HEK293T (cell line): ENCODE results near the gene GMCL2.

Source experiments
- CTCF ChIA-PET: fragments of 350-600 bp; formaldehyde crosslinking; extraction: SDS; loops from one replicate; lab custom pipeline; 2021; ENCODE audit warnings: antibody characterized with exemption, inconsistent platforms; lab: Yijun Ruan, JAX
- POLR2A ChIA-PET: fragments of 350-600 bp; formaldehyde crosslinking; extraction: SDS; loops from one replicate; lab custom pipeline; 2020; ENCODE audit warnings: antibody characterized with exemption, inconsistent platforms; lab: Yijun Ruan, JAX
- DNase-seq: peaks from one replicate; pipeline ENCODE4 v3.0.0; 2012; ENCODE audit warnings: mixed read lengths; ENCODE audit errors: extremely low spot score
- ARNT ChIP-seq: fragments of 450-650 bp; IDR thresholded peaks from 2 replicates; pipeline ENCODE4 v1.6.1; 2017; ENCODE audit warnings: mild to moderate bottlenecking
- BHLHE40 ChIP-seq: fragments of 450-650 bp; IDR thresholded peaks from 2 replicates; pipeline ENCODE4 v1.6.1; 2016; ENCODE audit warnings: mild to moderate bottlenecking, moderate library complexity, borderline replicate concordance
- CTBP1 ChIP-seq: fragments of 450-650 bp; IDR thresholded peaks from 2 replicates; pipeline ENCODE4 v1.6.1; 2016; ENCODE audit warnings: borderline replicate concordance
- ELF4 ChIP-seq: fragments of 450-650 bp; IDR thresholded peaks from 2 replicates; pipeline ENCODE4 v1.6.1; 2017; ENCODE audit warnings: antibody characterized with exemption
- FOXA1 ChIP-seq: fragments of 450-650 bp; IDR thresholded peaks from 2 replicates; pipeline ENCODE4 v1.6.1; 2016; ENCODE audit warnings: mild to moderate bottlenecking
- FOXK2 ChIP-seq: fragments of 450-650 bp; IDR thresholded peaks from 2 replicates; pipeline ENCODE4 v1.6.1; 2016; ENCODE audit warnings: mild to moderate bottlenecking
- FOXM1 ChIP-seq: fragments of 450-650 bp; IDR thresholded peaks from 2 replicates; pipeline ENCODE4 v1.6.1; 2017; ENCODE audit warnings: mild to moderate bottlenecking, borderline replicate concordance
- HDGF ChIP-seq: fragments of 450-650 bp; IDR thresholded peaks from 2 replicates; pipeline ENCODE4 v1.6.1; 2017; ENCODE audit warnings: antibody characterized with exemption, borderline replicate concordance
- L3MBTL2 ChIP-seq: fragments of 450-650 bp; conservative IDR thresholded peaks from 2 replicates; pipeline ENCODE4 v1.6.1; 2016; ENCODE audit warnings: mild to moderate bottlenecking
- LEF1 ChIP-seq: fragments of 450-650 bp; IDR thresholded peaks from 2 replicates; pipeline ENCODE4 v1.6.1; 2017; ENCODE audit warnings: mild to moderate bottlenecking, borderline replicate concordance
- NFRKB ChIP-seq: fragments of 450-650 bp; IDR thresholded peaks from 2 replicates; pipeline ENCODE4 v1.6.1; 2016; ENCODE audit warnings: mild to moderate bottlenecking, moderate library complexity
- SP1 ChIP-seq: fragments of 450-650 bp; IDR thresholded peaks from 2 replicates; pipeline ENCODE4 v1.6.1; 2017
- SUZ12 ChIP-seq: fragments of 450-650 bp; IDR thresholded peaks from 2 replicates; pipeline ENCODE4 v1.6.1; 2016; ENCODE audit warnings: mild to moderate bottlenecking
- TARDBP ChIP-seq: fragments of 450-650 bp; IDR thresholded peaks from 2 replicates; pipeline ENCODE4 v1.6.1; 2016
- ZNF384 ChIP-seq: fragments of 450-650 bp; IDR thresholded peaks from 2 replicates; pipeline ENCODE4 v1.6.1; 2016
- TF ChIP-seq, protein P1 (sequence below): fragments of 450-650 bp; IDR thresholded peaks from 2 replicates; pipeline ENCODE4 v1.6.1; 2016

The GMCL2 gene

DNA sequence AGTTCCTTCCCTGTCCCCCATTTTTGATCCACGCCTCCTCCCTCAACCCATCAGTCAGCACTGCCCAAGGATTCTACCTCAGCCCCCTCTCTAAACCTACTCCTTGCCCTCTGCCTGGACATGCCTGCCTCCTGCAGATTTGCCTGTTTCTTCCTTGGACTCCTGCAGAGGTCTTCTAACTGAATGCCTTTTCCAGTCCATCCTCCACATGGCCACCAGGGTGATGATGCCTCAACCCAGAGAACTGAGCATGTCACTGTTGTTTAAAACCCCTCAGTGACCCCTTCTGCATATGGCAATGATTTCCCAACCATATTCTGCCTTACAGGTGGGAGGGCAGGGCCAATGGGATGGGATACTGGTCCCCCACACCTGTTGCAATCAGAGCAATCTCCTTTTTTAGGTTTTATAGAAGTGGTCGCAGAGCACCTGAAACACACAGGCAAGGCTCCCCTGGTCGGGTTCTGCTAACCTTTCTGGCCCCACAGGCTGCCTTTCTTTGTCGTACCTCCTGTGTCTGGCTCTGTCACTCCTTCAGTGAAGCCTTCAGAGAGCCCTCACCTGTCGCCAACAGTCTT, 36.1 kb upstream of the GMCL2 start:
- ChIA-PET CTCF (no interaction called here), POLR2A (no interaction called here)

DNA sequence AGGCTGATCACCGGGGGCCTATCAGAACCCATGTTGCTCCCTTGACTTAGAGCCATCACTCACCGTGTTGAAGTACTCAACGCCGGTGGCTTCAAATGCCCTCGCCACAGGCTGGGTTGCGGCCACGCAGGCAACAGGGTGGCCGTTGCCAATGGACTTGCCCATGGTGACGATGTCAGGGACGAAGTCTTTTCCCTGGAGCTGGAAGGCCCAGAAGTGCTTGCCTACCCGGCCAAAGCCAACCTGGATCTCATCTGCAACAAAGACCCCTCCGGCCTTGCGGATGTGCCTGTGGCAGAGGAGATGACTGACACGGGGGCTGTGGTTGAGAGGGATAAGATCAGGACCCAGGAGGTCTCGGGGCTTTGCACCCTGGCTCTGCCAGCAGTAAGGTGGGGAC, 35.1 kb upstream of the GMCL2 start:
- TF ChIP-seq BHLHE40 (no peak), CTBP1 (no peak), ARNT (no peak), ZNF384 (no peak), SP1 (no peak), FOXK2 (no peak), FOXM1 (no peak), SUZ12 (no peak), FOXA1 (no peak), L3MBTL2 (no peak)
- TF ChIP-seq, protein P1, sequence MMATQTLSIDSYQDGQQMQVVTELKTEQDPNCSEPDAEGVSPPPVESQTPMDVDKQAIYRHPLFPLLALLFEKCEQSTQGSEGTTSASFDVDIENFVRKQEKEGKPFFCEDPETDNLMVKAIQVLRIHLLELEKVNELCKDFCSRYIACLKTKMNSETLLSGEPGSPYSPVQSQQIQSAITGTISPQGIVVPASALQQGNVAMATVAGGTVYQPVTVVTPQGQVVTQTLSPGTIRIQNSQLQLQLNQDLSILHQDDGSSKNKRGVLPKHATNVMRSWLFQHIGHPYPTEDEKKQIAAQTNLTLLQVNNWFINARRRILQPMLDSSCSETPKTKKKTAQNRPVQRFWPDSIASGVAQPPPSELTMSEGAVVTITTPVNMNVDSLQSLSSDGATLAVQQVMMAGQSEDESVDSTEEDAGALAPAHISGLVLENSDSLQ = no peak
- DNase-seq = no peak
- CTCF ChIA-PET = no interaction called here
- POLR2A ChIA-PET = interaction anchor here (1.5 kb wide), 1 partner anchor 9 kb away, joined by 4 read pairs; no protein-coding TSS in a partner anchor

More for the DNA sequence above, 36.1 kb upstream of the GMCL2 start:
- no peak for DNase-seq
- TF ChIP-seq BHLHE40 = no peak
- no peak for TF ChIP-seq TARDBP

DNA sequence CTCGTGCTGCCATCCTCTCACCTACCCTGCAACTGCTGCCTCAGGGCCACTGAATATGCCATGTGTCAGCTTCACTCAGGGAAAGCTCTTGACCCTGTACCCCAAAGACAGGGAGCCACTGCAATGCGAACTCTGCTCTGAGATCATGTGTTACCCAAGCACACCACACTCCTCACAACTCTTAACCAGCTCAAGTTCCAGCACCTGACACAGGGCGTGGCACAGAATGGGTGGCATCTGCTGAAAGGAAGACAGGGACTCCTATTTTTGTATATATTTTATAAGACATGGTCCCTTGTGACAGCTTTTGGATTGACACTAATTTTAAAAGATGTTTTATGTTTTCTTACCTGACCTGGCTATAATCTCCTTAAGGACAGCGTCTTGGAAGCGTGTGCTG, 34.7 kb upstream of the GMCL2 start:
- DNase-seq = no peak
- CTCF ChIA-PET = no interaction called here
- POLR2A ChIA-PET = interaction anchor here (0.9 to 1.5 kb wide), 3 partner anchors 9 to 10 kb away, joined by 3 to 4 read pairs (median 3); partner anchors contain the start of gene PHYKPL
- TF ChIP-seq NFRKB (no peak), LEF1 (no peak), TARDBP (no peak), FOXK2 (no peak), ARNT (no peak), L3MBTL2 (no peak), HDGF (no peak), SUZ12 (no peak), FOXA1 (no peak), ZNF384 (no peak), BHLHE40 (no peak)
- TF ChIP-seq, protein P1 = no peak

DNA sequence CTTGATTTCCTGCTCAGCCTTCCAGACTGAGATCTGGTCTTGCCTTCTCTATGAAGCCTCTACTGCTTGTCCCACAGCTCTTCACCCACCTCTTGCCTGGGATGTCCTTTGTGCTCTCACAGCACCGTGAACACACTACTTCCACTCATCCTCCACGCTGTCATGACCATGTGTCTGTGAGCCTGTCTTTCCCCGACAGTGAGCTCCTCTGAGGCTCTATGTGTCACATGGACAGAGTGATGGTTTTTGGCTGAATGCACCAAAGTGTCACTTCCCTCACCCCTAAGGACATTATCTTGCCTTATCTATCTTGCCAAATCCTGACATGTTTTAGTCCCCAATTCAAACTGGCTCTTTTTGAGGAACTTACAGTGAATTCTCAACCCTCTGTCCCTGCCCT, 34.1 kb upstream of the GMCL2 start:
- no peak for DNase-seq
- no peak for TF ChIP-seq ELF4
- TF ChIP-seq CTBP1 = no peak
- no peak for TF ChIP-seq ZNF384
- TF ChIP-seq, protein P1 = no peak
- no peak for TF ChIP-seq L3MBTL2
- TF ChIP-seq FOXM1 = no peak
- no peak for TF ChIP-seq BHLHE40
- TF ChIP-seq NFRKB = no peak
- no peak for TF ChIP-seq LEF1
- no peak for TF ChIP-seq HDGF
- TF ChIP-seq SP1 = no peak
- TF ChIP-seq FOXK2 = no peak
- TF ChIP-seq TARDBP = no peak
- no peak for TF ChIP-seq FOXA1
- no peak for TF ChIP-seq SUZ12
- no peak for TF ChIP-seq ARNT
- ChIA-PET CTCF (no interaction called here), POLR2A (interaction anchor here (0.9 to 1.5 kb wide), 3 partner anchors 9 to 11 kb away, joined by 3 to 4 read pairs (median 3); partner anchors contain the start of gene PHYKPL)

DNA sequence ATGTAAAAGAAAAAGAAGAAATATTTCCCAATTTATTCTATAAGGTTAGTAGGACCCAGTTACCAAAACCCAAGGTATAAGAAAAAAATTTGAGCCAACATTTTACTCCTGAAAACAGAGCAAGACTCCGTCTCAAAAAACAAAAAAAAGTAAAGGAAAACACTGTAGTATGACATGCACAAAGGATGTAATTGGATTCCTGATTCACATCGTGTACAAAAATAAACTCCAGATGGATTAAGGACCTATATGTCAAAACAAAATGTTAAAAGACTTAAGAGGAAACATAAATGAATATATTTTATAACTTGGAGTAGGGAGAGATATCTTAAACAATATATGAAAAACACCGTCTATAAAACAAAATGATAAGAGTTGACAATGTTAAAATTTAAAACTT, 31.7 kb upstream of the GMCL2 start:
- no peak for DNase-seq
- CTCF ChIA-PET = no interaction called here
- POLR2A ChIA-PET = no interaction called here
- TF ChIP-seq NFRKB = no peak
- no peak for TF ChIP-seq LEF1
- TF ChIP-seq ARNT = no peak
- no peak for TF ChIP-seq FOXK2
- TF ChIP-seq ELF4 = no peak
- TF ChIP-seq FOXA1 = no peak
- no peak for TF ChIP-seq ZNF384
- TF ChIP-seq TARDBP = no peak
- TF ChIP-seq HDGF = no peak
- TF ChIP-seq, protein P1 = no peak
- no peak for TF ChIP-seq SUZ12
- no peak for TF ChIP-seq FOXM1
- TF ChIP-seq BHLHE40 = no peak
- TF ChIP-seq L3MBTL2 = no peak

DNA sequence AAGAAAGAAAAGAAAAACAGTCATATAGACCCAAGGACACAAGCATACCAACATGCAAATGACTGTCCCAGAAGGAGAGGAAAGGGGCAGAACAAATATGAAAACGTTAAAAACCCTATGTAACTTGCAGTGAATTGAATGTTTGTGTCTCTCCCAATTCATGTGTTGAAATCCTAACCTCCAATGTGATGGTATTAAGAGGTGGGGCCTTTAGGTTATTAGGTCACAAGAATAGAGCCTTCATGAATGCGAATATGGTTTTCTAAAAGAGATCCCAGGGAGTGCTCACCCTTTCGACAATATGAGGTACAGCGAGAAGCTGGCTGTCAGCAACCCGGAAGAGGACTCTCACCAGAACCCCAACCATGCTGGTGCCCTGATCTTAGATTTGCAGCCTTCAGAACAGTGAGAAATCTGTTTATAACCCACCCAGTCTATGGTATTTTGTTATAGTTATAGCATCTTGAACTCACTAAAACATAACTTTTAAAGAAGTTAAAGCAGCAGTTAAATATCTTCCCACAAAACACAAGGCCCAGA, 31.1 kb upstream of the GMCL2 start:
- ChIA-PET POLR2A (no interaction called here), CTCF (no interaction called here)
- no peak for TF ChIP-seq FOXA1
- DNase-seq = no peak
